NT2/D1 (cell line): ENCODE results near the gene RABL2B.
A peak's percentile ranks its signal among the peaks of the same experiment; 100 is the strongest.
"Not testable (repeated sequence)": the region's sequence is repeated elsewhere in the genome, so short reads cannot be mapped to it uniquely, and the experiment has no call there.

Experiments
- DNase-seq: peaks from one replicate; pipeline ENCODE4 v3.0.0-alpha.2; 2011; ENCODE audit warnings: low read depth, low spot score
- H3K27me3 ChIP-seq: 2 replicates; pipeline ENCODE4 v1.6.0; 2011; ENCODE audit warnings: mild to moderate bottlenecking; ENCODE audit not compliant: insufficient read length, insufficient read depth
- H3K36me3 ChIP-seq: 2 replicates; pipeline ENCODE4 v1.6.1; 2011; ENCODE audit warnings: mild to moderate bottlenecking, low read length, mixed read lengths; ENCODE audit not compliant: insufficient read depth, insufficient read length
- H3K4me1 ChIP-seq: 2 replicates; pipeline ENCODE4 v1.5.1; 2011; ENCODE audit not compliant: insufficient read depth, insufficient read length
- H3K4me3 ChIP-seq: 2 replicates; pipeline ENCODE4 v1.5.1; 2011; ENCODE audit warnings: low read depth; ENCODE audit not compliant: insufficient read length
- H3K9ac ChIP-seq: 2 replicates; pipeline ENCODE4 v1.6.0; 2011; ENCODE audit warnings: low read depth; ENCODE audit not compliant: insufficient read length
- H3K9me3 ChIP-seq: 2 replicates; pipeline ENCODE4 v1.5.1; 2011; ENCODE audit warnings: mild to moderate bottlenecking, low read length; ENCODE audit not compliant: insufficient read depth

Gene RABL2B

GRCh38 chr22:50783033-50783879 is at the start of gene RABL2B:
TSS of gene RABL2B (minus strand) at chr22:50783636. CDS start at chr22:50782294, 1,342 bp downstream.
- H3K9me3 ChIP-seq, H3K9ac ChIP-seq, H3K4me1 ChIP-seq, H3K36me3 ChIP-seq, H3K27me3 ChIP-seq: not testable (repeated sequence)
- DNase-seq: peak; percentile 63
- H3K4me3 ChIP-seq: peak within 1 kb of the TSS; percentile 37

- H3K4me1 ChIP-seq, H3K9ac ChIP-seq, DNase-seq, H3K36me3 ChIP-seq, H3K4me3 ChIP-seq, H3K27me3 ChIP-seq, H3K9me3 ChIP-seq: not testable (repeated sequence)
Measured at GRCh38 chr22:50786936-50787335, 3.5 kb upstream of the RABL2B start.

GRCh38 chr22:50785289-50785688 is 1.9 kb upstream of the RABL2B start:
- H3K9me3 ChIP-seq, H3K4me1 ChIP-seq, H3K36me3 ChIP-seq, H3K27me3 ChIP-seq, DNase-seq, H3K9ac ChIP-seq, H3K4me3 ChIP-seq: not testable (repeated sequence)

GRCh38 chr22:50783880-50784276 is 442 bp upstream of the RABL2B start:
- not testable (repeated sequence) for H3K36me3 ChIP-seq, H3K9me3 ChIP-seq, H3K4me1 ChIP-seq, DNase-seq, H3K27me3 ChIP-seq, H3K9ac ChIP-seq
- peak overlapping the region; percentile 24 for H3K4me3 ChIP-seq

- not testable (repeated sequence) for H3K9me3 ChIP-seq, H3K36me3 ChIP-seq, H3K4me1 ChIP-seq, H3K9ac ChIP-seq, H3K27me3 ChIP-seq, H3K4me3 ChIP-seq, DNase-seq
Measured at GRCh38 chr22:50782253-50782652, 1.2 kb downstream of the RABL2B start.

- H3K36me3 ChIP-seq: peaks cover 12% of the 10 kb centered on the region
Measured at GRCh38 chr22:50780244-50780643, 3.2 kb downstream of the RABL2B start.

GRCh38 chr22:50777631-50778030 is 5.8 kb downstream of the RABL2B start:
- not testable (repeated sequence) for H3K4me1 ChIP-seq, H3K27me3 ChIP-seq, H3K4me3 ChIP-seq, H3K9me3 ChIP-seq, DNase-seq, H3K9ac ChIP-seq
- peaks cover 12% of the 10 kb centered on the region for H3K36me3 ChIP-seq

More at GRCh38 chr22:50780244-50780643, 3.2 kb downstream of the RABL2B start:
- H3K4me1 ChIP-seq, H3K27me3 ChIP-seq, H3K9me3 ChIP-seq, DNase-seq, H3K4me3 ChIP-seq, H3K9ac ChIP-seq: not testable (repeated sequence)

- H3K9me3 ChIP-seq, H3K36me3 ChIP-seq, H3K27me3 ChIP-seq, H3K4me1 ChIP-seq, H3K9ac ChIP-seq, H3K4me3 ChIP-seq: not testable (repeated sequence)
- DNase-seq: peak; percentile 36
Measured at GRCh38 chr22:50775132-50775531, 8.3 kb downstream of the RABL2B start.

- H3K27me3 ChIP-seq, DNase-seq, H3K4me1 ChIP-seq, H3K36me3 ChIP-seq, H3K9ac ChIP-seq, H3K9me3 ChIP-seq, H3K4me3 ChIP-seq: not testable (repeated sequence)
Measured at GRCh38 chr22:50764288-50764687, 19.1 kb downstream of the RABL2B start.

GRCh38 chr22:50761829-50762228 is 21.6 kb downstream of the RABL2B start:
- H3K4me3 ChIP-seq, H3K4me1 ChIP-seq, DNase-seq, H3K9me3 ChIP-seq, H3K9ac ChIP-seq, H3K36me3 ChIP-seq, H3K27me3 ChIP-seq: not testable (repeated sequence)

GRCh38 chr22:50759597-50760341 is 23.7 kb downstream of the RABL2B start:
- not testable (repeated sequence) for H3K4me3 ChIP-seq, H3K36me3 ChIP-seq, H3K9ac ChIP-seq, DNase-seq, H3K27me3 ChIP-seq, H3K4me1 ChIP-seq, H3K9me3 ChIP-seq

- not testable (repeated sequence) for H3K36me3 ChIP-seq, H3K9ac ChIP-seq, H3K27me3 ChIP-seq, DNase-seq, H3K4me1 ChIP-seq, H3K9me3 ChIP-seq
- peak overlapping the region; percentile 47 for H3K4me3 ChIP-seq
Measured at GRCh38 chr22:50756949-50757491, 26.4 kb downstream of the RABL2B start.
